GM19395 (cell line): ENCODE data around the gene ATF1.
"Not testable (repeated sequence)": the region's sequence is repeated elsewhere in the genome, so short reads cannot be mapped to it uniquely, and the experiment has no call there.

Experiments used
- ATAC-seq: cut with Tn5 transposase; IDR thresholded peaks from one replicate; pipeline ENCODE4 v1.9.1; 2021; ENCODE audit warnings: mild to moderate bottlenecking, moderate library complexity; ENCODE audit not compliant: unreplicated experiment

The ATF1 gene

GRCh38 chr12:50790081-50790480 is 26.2 kb downstream of the ATF1 start:
- no peak for ATAC-seq

- ATAC-seq: no peak
These were observed 36.0 kb downstream of the ATF1 start for GRCh38 chr12:50799908-50800307.

- ATAC-seq: no peak
These were observed 39.5 kb downstream of the ATF1 start for GRCh38 chr12:50803230-50803875.

- no peak for ATAC-seq
These were observed 42.3 kb downstream of the ATF1 start for GRCh38 chr12:50806176-50806575.

- ATAC-seq: not testable (repeated sequence)
These were observed 45.2 kb downstream of the ATF1 start for GRCh38 chr12:50809131-50809530.

- ATAC-seq: not testable (repeated sequence)
These were observed 51.0 kb downstream of the ATF1 start for GRCh38 chr12:50814921-50815320.

GRCh38 chr12:50820177-50820576 is 56.3 kb downstream of the ATF1 start:
- ATAC-seq: no peak

- ATAC-seq: no peak
These were observed 58.2 kb downstream of the ATF1 start for GRCh38 chr12:50822082-50822481.

- ATAC-seq: not testable (repeated sequence)
These were observed 59.8 kb downstream of the ATF1 start for GRCh38 chr12:50823724-50824123.

GRCh38 chr12:50824914-50825313 is 61.0 kb downstream of the ATF1 start:
- no peak for ATAC-seq

- ATAC-seq: no peak
These were observed 61.5 kb downstream of the ATF1 start for GRCh38 chr12:50825372-50825838.

- ATAC-seq: no peak
These were observed 64.2 kb downstream of the ATF1 start for GRCh38 chr12:50828121-50828520.

- ATAC-seq: no peak
These were observed 65.0 kb downstream of the ATF1 start for GRCh38 chr12:50828886-50829285.

- ATAC-seq: not testable (repeated sequence)
These were observed 69.9 kb downstream of the ATF1 start for GRCh38 chr12:50833801-50834200.

- no peak for ATAC-seq
These were observed 75.1 kb downstream of the ATF1 start for GRCh38 chr12:50839042-50839441.

GRCh38 chr12:50840809-50841487 is 77.0 kb downstream of the ATF1 start:
- ATAC-seq: no peak

GRCh38 chr12:50841716-50842531 is 78.0 kb downstream of the ATF1 start:
- no peak for ATAC-seq

- ATAC-seq: no peak
These were observed 79.0 kb downstream of the ATF1 start, which contains the start of gene TMPRSS12 for GRCh38 chr12:50842637-50843493. Gene TMPRSS12, plus strand, starts transcription at chr12:50842926. Its CDS starts 39 bp downstream, at chr12:50842965.

GRCh38 chr12:50845021-50845647 is 81.2 kb downstream of the ATF1 start:
- no peak for ATAC-seq

GRCh38 chr12:50848963-50849362 is 85.1 kb downstream of the ATF1 start:
- ATAC-seq: no peak
